Left renal cortex interstitium (tissue), 4 donors: Measurements from ENCODE around the gene SSTR5. TPM values are rescaled to one million over a fixed set of nuclear protein-coding genes. Genes with fewer than 3 reads are reported as not detected.
"Not testable (repeated sequence)": the region's sequence is repeated elsewhere in the genome, so short reads cannot be mapped to it uniquely, and the experiment has no call there.

Source experiments
- DNase-seq, 4 donors: peaks; one replicate each; pipeline ENCODE4 v3.0.0-alpha.2; 2013; ENCODE audit warnings: low read depth in 4 of 4, low spot score in 2 of 4, missing footprints in 1 of 4
- polyA plus RNA-seq, 4 donors: library from polyadenylated mRNA; unstranded; fragments of 120-200 nt; gene quantifications; one replicate each; pipeline ENCODE4 v1.2.1, GENCODE V29; 2013; ENCODE audit not compliant: insufficient read length in 4 of 4

SSTR5 gene
- under 1 TPM; 0.10 to 0.33 (median 0.29) TPM for polyA plus RNA-seq

DNA sequence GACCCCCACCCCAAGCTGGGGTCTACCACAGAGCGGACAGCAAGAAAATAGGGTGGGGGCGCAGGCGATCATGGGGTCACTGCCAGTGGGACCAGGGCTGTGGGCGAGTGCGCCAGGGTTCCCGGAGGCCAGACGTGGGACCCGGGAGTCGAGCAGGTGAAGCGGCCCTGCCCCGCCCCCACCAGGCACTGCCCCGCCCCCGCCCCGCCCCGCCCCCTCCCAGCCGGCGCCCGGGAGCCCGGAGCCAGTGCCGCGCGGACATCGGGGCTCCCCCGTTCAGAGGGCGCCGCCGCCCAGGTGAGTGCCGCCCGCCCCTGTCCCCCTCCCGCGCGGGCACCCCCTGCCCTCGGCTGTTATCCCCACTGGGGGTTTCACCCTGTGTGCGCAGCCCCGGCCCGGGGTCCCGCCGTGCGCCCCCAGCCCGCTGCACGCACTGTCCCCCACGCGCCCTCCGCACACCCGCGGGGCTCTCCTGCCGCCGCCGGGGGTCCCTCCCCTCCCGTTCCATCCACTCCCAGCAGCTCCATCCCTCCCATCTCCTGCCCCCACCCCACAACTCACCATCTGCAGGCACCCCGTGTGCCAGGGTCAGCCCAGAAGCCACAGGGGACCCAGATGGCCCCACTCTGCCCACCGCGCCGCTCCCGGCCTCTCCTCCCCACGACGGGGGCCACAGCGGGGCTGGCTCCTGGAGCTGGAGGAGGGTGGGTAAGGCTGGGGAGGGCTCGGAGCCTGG is at the start of gene SSTR5:
SSTR5 (plus strand) TSS at position 222 of the 736 bp plus-strand sequence. CDS start 6,122 bp downstream, outside the sequence.
- no peak for DNase-seq

- no peak for DNase-seq
Observed at GRCh38 chr16:1024138-1024537, 48.4 kb upstream of the SSTR5 start.

- DNase-seq, result not testable (repeated sequence)
Observed at GRCh38 chr16:1025183-1025809, 47.3 kb upstream of the SSTR5 start.

DNA sequence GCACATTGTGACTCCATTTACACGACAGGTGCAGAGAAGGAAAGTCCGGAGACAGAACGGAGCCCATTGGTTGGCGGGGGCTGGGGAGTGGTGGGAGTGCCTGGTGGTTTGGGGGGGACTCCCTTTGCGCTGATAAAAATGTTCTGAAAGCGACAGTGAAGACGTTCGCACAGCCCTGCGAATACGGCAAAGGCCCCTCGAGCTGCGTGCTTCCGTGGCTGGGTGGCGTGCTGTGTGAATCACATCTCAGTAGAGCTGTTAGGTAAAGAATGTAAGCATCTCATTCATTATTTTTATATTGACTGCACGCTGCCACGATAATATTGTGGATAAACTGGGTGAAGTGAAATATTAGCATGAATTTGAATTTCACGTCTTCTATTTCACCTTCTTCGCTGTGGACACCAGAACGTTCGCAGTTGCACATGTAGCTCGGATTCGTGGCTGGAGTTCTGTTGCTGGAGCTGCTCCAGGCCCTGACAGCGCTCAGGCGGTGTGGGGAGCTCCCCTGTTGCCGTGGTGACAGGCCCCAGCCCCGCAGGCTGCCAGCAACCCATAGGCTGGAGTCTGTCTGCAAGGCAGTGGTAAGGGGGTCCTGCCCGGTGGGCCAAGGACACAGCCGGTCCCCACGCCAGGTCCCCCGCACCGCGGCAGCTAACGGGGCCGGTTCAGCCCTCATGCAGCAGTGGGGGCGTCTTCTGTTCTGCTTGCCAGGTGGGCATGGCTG is 46.3 kb upstream of the SSTR5 start:
- DNase-seq, result no peak

DNA sequence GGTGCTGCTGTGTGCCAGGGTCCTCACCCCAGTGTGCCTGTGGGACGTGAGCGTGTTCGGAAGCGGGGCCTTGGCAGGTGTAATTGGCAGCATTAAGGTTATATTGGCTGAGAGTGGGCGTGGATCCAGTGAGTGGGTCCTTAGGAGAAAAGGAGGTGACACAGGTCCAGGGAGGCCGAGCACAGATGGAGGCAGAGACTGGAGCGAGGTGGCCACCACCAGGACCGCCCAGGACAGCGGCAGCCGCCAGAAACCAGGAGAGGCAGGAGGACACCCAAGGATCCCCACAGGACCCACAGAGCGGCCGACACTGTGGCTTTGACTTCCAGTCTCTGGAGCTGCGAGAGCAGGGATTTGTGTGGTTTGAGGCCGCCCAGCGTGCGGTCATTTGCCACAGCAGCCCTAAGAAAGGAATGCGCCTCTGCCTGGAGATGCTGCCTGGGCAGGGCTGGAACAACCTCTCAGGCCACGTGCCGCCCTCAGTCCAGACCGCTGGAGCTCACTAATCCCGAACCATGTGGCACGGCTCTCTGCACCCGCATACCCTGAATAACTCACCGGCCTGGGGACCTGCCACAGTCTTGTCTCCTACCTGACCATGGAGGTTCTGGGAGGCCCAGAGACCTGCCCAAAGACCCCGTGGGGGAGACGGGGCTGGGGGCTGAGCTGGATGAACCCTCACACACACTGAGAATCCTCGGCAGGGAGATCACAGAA is 45.6 kb upstream of the SSTR5 start:
- no peak for DNase-seq

GRCh38 chr16:1027501-1027815 is 45.1 kb upstream of the SSTR5 start:
- DNase-seq, result no peak

DNA sequence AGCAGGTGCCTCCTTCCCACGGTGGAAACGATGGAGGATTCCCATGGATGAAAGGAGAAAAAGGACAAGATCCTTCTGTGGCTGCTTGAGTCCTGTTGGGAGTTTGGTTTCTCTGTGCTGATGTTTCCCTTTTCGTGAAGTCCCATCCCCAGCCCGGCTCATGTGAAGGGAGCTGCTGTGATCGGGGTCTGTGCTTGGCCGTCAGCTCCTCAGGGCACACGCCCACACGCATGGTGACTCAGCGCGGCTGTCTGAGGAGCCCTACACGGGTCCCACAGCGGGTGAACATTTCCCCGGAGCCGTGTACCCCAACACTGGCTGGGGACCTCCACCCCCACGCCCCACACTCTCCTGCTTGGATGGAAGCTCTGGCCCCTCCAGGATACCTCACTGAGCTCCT is 44.5 kb upstream of the SSTR5 start:
- no peak for DNase-seq

DNA sequence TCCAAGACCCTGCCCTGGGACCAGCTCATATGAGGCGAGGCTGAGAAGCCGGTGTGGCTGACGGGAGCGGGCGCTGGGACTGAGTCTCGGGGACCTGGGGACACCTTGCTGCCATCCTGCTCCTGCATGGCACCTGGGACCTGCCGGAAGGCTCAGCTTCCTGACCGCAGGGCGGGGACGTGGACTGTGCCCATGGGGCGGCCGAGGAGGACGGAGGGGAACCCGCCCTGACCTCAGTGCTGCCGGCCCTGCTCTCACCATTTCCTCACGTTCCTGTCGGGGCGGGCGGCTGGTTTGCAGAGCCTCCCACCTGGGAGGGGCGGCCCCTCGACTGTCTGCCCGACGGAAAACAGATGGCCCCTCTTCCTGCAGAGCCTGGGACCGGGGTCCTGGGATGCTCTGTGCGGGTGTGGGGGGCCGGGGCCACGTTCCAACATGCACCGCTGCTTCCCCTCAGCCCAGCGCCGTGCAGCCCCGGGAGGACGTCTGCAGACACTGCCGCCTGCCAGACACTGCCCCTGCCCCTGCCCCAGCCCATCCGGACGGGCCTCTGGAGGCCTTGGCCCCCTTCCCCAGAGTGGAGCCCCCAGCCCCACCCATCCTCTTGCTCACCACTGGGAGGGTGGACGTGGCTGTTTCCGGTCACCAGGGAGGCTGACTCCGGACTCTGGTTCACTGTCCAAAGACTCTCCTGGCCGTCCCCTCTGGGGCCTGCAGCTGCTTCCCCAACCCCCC is 43.9 kb upstream of the SSTR5 start:
- no peak for DNase-seq

DNA sequence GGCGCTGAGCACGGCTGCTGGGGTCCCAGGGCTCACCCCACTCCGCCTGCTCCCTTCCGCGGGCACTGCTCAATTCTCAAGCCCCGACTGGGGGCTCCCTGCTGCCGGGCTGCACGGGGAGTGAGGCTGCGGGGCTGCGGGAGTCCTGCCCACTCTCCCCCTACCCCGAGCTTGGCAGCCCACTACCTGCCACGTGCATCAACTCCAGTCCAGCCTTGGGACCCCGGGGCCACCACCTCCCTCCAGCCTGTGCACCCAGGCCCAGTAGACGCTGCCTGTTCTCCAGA is 43.3 kb upstream of the SSTR5 start:
- DNase-seq, result no peak

DNA sequence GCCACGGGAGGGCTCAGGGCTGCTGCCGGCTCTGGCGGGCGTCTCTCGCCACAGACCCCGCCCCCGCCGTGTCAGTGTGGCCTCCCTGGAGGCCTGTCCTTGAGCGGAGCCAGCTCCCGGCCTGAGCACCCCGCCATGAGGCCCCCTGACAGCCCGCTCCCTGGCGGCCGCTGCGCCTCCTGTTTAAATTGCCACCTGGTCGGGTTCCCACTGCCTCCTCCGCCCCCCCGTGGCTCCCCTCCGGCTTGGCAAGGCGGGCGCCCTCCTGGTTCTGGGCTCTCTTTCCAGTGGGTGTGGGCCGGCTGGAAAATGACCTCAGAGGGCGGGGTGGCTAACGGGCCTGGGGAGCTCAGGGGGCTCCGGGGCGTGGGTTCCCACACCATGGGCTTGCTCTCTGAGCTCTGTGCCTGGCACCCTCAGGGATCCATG is 42.1 kb upstream of the SSTR5 start:
- DNase-seq, result no peak

DNA sequence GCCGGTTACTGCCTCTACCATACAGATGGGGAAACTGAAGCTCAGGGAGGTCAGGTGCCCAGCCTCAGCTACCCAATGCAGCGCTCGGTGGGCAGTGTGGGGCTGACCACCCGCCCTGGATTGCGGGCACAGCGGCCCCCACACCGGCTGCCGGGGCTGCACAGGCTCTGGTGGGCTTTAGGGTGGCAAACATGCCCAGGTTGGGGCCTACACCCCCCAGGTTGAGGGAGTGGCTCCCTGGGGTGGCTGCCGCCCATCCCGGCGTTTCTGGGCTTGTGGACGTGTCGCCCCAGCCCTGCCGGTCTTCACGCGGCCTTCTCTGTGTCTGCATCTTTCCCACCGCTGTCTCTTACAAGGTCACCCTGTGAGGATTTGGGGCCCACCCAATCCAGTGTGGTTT is 40.9 kb upstream of the SSTR5 start:
- no peak for DNase-seq

- DNase-seq, result no peak
Observed at GRCh38 chr16:1032607-1033006, 39.9 kb upstream of the SSTR5 start.

DNA sequence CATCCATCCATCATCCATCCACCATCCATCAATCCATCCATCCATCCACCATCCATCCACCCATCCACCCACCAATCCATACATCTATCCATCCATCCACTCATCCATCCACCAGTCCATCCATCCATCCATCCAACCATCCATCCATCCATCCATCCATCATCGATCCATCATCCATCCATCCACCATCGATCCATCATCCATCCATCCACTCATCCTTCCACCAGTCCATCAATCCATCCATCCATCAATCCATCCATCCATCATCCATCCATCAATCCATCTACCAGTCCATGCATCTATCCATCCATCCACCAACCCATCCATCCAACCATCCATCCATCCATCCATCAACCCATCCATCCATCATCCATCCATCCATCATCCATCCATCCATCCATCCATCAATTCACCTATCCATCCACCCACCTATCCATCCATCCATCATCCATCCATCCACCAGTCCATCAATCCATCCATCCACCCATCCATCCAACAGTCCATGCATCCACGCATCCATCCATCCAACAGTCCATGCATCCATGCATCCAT is 39.3 kb upstream of the SSTR5 start:
- DNase-seq, result no peak

- no peak for DNase-seq
Observed at GRCh38 chr16:1034230-1035065, 38.1 kb upstream of the SSTR5 start.

DNA sequence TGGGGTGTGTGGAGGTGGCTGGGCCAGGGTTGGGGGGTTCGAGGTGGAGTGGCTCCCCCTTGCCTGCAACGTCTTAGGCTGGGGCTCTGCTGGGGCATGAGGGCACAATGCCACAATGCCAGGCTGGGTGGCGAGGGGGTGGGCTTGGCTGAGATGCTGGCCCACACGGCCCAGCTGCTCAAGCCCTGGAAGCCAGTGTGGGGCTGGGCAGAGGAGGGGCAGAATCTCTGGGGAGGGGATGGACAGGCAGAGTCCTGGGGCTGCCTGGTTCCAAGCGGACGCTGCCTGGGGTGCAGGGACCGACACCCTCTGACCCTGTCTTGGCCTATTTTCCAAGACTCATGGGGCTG is 37.5 kb upstream of the SSTR5 start:
- no peak for DNase-seq

- no peak for DNase-seq
Observed at GRCh38 chr16:1036166-1036565, 36.4 kb upstream of the SSTR5 start.

DNA sequence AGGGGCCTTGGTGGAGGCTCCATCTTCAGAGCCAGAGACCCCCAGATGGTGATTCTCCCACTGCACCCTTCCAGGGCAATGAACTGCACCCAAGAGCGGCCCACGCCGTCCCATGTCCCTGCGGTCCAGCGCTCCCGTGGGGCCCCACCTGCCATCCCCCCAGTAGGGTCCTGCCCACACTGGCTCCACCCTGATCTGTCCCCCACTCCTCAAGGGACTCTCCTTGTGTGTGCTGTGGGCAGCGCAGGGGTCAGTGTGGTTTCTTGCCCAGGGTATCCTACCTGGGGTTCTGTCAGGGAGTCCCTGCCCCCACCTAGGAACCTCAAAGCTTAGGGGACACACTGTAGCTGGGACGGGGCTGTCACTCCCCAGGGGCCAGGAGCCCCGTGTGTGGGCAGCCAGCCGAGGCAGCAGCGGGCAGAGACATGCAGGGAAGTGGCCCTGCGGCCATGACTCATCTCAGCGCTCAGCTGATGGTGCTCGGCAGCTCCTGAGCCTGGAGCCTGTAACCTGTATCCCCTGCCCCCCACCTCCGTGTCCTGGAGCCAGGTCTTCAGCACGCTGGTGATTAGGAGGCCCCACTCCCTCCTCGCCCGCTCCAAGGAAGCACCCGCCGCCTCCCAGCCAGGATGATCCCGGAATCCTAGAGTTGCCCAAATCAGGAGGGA is 35.7 kb upstream of the SSTR5 start:
- no peak for DNase-seq

GRCh38 chr16:1037394-1038257 is 34.9 kb upstream of the SSTR5 start:
- DNase-seq, result no peak
